GM19240 (cell line): ENCODE data around the gene SSB.
"Not testable (repeated sequence)": the region's sequence is repeated elsewhere in the genome, so short reads cannot be mapped to it uniquely, and the experiment has no call there.

Experiments
- DNase-seq: peaks from one replicate; pipeline ENCODE4 v3.0.0; 2011; ENCODE audit warnings: low spot score; ENCODE audit not compliant: insufficient read length

SSB gene

GRCh38 chr2:169828141-169828811 is 29.6 kb downstream of the SSB start:
- peak; percentile 15 for DNase-seq

- no peak for DNase-seq
These were observed 35.7 kb downstream of the SSB start for GRCh38 chr2:169834401-169834800.

- no peak for DNase-seq
These were observed 40.2 kb downstream of the SSB start for GRCh38 chr2:169838743-169839489.

GRCh38 chr2:169839954-169840746 is 41.5 kb downstream of the SSB start:
- DNase-seq: no peak

- DNase-seq: no peak
These were observed 42.1 kb downstream of the SSB start for GRCh38 chr2:169840747-169841142.

- not testable (repeated sequence) for DNase-seq
These were observed 43.0 kb downstream of the SSB start for GRCh38 chr2:169841625-169842024.

- DNase-seq: no peak
These were observed 46.3 kb downstream of the SSB start for GRCh38 chr2:169845016-169845415.

- not testable (repeated sequence) for DNase-seq
These were observed 50.5 kb downstream of the SSB start for GRCh38 chr2:169848959-169849693.

- no peak for DNase-seq
These were observed 51.0 kb downstream of the SSB start for GRCh38 chr2:169849710-169850109.

GRCh38 chr2:169853041-169853668 is 54.5 kb downstream of the SSB start:
- DNase-seq: no peak

- not testable (repeated sequence) for DNase-seq
These were observed 56.9 kb downstream of the SSB start for GRCh38 chr2:169855281-169856258.

GRCh38 chr2:169859423-169859822 is 60.8 kb downstream of the SSB start:
- DNase-seq: no peak

GRCh38 chr2:169860149-169860548 is 61.5 kb downstream of the SSB start:
- no peak for DNase-seq
